HepG2 (cell line): Measurements from ENCODE around the gene NKPD1. TPM values are rescaled to one million over a fixed set of nuclear protein-coding genes. Genes with fewer than 3 reads are reported as not detected.

Experiments used
- EP300 ChIP-seq, 3 experiments: sonication (generic) in 1 of 3; formaldehyde crosslinking in 1 of 3; IDR thresholded peaks; 2 replicates each; pipeline versions ENCODE4 v1.5.1 to v1.6.1; 2011 to 2020; ENCODE audit warnings: low read depth in 2 of 3, low read length in 2 of 3, borderline replicate concordance in 1 of 3, improper control_type of control experiment in 1 of 3, mild to moderate bottlenecking in 1 of 3, missing genetic modification reagents in 1 of 3, moderate library complexity in 1 of 3
- KAT8 ChIP-seq: IDR thresholded peaks from 2 replicates; pipeline ENCODE4 v1.6.1; 2016; ENCODE audit warnings: missing genetic modification reagents, missing compliant biosample characterization
- MXI1 ChIP-seq: IDR thresholded peaks from 3 replicates; pipeline ENCODE4 v1.6.1; 2012; ENCODE audit warnings: low read depth, low read length, inconsistent platforms, borderline replicate concordance
- RARA ChIP-seq: IDR thresholded peaks from 2 replicates; pipeline ENCODE4 v1.6.1; 2016; ENCODE audit warnings: missing genetic modification reagents, missing compliant biosample characterization
- RNF2 ChIP-seq: fragments of 450-650 bp; conservative IDR thresholded peaks from 2 replicates; pipeline ENCODE4 v1.6.1; 2016; ENCODE audit warnings: low read depth
- SAP130 ChIP-seq: IDR thresholded peaks from 2 replicates; pipeline ENCODE4 v1.6.1; 2016; ENCODE audit warnings: low read depth
- SMARCC2 ChIP-seq: fragments of 450-650 bp; IDR thresholded peaks from 2 replicates; pipeline ENCODE4 v1.6.1; 2017; ENCODE audit warnings: antibody characterized with exemption, mild to moderate bottlenecking
- U2AF1 ChIP-seq: fragments of 200-400 bp; formaldehyde crosslinking; optimal IDR thresholded peaks from 2 replicates; pipeline ENCODE3; 2017; ENCODE audit warnings: mild to moderate bottlenecking, low read depth, low read length
- ZNF672 ChIP-seq: sonication (generic); formaldehyde crosslinking; IDR thresholded peaks from 2 replicates; pipeline ENCODE4 v1.8.1; 2022; ENCODE audit warnings: missing genetic modification reagents
- ZNF746 ChIP-seq: sonication (generic); formaldehyde crosslinking; IDR thresholded peaks from 2 replicates; pipeline ENCODE4 v1.8.0; 2022; ENCODE audit warnings: mild to moderate bottlenecking, missing genetic modification reagents
- ZNF768 ChIP-seq: sonication (generic); formaldehyde crosslinking; IDR thresholded peaks from 2 replicates; pipeline ENCODE4 v1.4.0; 2020; ENCODE audit warnings: missing genetic modification reagents
- ZNF775 ChIP-seq: sonication (generic); formaldehyde crosslinking; IDR thresholded peaks from 2 replicates; pipeline ENCODE4 v1.4.0; 2020; ENCODE audit warnings: missing genetic modification reagents, mild to moderate bottlenecking, moderate library complexity, borderline replicate concordance
- ZNF839 ChIP-seq: sonication (generic); formaldehyde crosslinking; IDR thresholded peaks from 2 replicates; pipeline ENCODE4 v1.4.0; 2020; ENCODE audit warnings: missing genetic modification reagents, mild to moderate bottlenecking, borderline replicate concordance
- polyA plus RNA-seq, 8 experiments: library from polyadenylated mRNA; depleted of rRNA in 3 of 8; stranded (reverse) in 7 of 8; unstranded in 1 of 8; fragments of >200 nt; fragmentation: Illumina TruSeq in 4 of 8; extraction: Trizol in 4 of 8; gene quantifications; 2 replicates each; pipeline versions ENCODE4 v1.2.1 to v1.2.3, GENCODE V29; 2011 to 2016; ENCODE audit warnings: low read depth in 4 of 8, missing spikeins in 1 of 8, mixed read lengths in 1 of 8; ENCODE audit not compliant: insufficient read depth in 1 of 8
- total RNA-seq, 5 experiments: library from RNA; depleted of rRNA; stranded (reverse); fragments of >200 nt; fragmentation: Illumina TruSeq; extraction: Trizol; gene quantifications; 2 replicates each; pipeline ENCODE4 v1.2.3, GENCODE V29; 2016; ENCODE audit warnings: low read depth in 1 of 5
- TF ChIP-seq, protein P1 (sequence below): sonication (generic); formaldehyde crosslinking; IDR thresholded peaks from 2 replicates; pipeline ENCODE4 v1.5.1; 2020; ENCODE audit warnings: mild to moderate bottlenecking, missing genetic modification reagents, borderline replicate concordance
- TF ChIP-seq, protein P2 (sequence below): sonication (generic); formaldehyde crosslinking; IDR thresholded peaks from 2 replicates; pipeline ENCODE4 v1.5.0; 2020; ENCODE audit warnings: missing genetic modification reagents
- TF ChIP-seq, protein P3 (sequence below): sonication (generic); formaldehyde crosslinking; IDR thresholded peaks from 2 replicates; pipeline ENCODE4 v1.5.1; 2020; ENCODE audit warnings: mild to moderate bottlenecking, missing genetic modification reagents, moderate library complexity
- TF ChIP-seq, protein P4 (sequence below): sonication (generic); formaldehyde crosslinking; IDR thresholded peaks from 2 replicates; pipeline ENCODE4 v1.8.0; 2022; ENCODE audit warnings: mild to moderate bottlenecking, missing genetic modification reagents, borderline replicate concordance
- TF ChIP-seq, protein P5 (sequence below): sonication (generic); formaldehyde crosslinking; conservative IDR thresholded peaks from 2 replicates; pipeline ENCODE4 v1.4.0; 2020; ENCODE audit warnings: mild to moderate bottlenecking, missing genetic modification reagents, moderate library complexity

NKPD1 gene
- total and polyA plus RNA-seq, 2 of the 13 experiments (the other 11 are each of a cell fraction or from before 2014, with no cell fraction given), result 0.03 TPM; not detected in 1

DNA sequence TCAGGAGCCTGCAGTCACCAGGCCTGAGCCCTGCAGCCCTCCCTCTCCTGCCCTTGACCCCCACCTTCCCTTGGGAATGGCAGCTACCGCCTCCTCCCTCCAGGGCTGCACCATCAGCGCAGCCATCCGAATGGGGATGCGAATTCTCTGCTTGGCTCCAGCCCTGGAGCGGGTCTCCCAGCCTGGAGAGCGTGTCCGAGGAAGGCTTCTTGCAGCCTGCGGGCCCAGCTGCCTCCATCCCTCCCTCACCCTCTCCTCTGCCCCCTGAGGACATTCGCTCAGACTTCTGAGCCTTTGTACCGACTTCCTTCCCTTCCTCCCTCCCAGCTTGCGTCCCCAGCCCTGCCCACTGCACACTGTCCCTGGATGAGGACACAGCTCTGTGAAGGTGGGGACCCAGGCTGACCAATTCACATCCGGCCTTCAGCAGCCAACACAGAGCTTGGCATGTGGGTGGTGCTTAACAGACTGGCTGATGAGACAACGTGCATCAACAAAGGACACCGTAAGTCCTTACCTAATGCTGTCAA lies 6.0 kb upstream of the NKPD1 start (continued):
- TF ChIP-seq SMARCC2, result no peak
- no peak for TF ChIP-seq ZNF839 (CRISPR knock-in tag)
- TF ChIP-seq ZNF775 (CRISPR knock-in tag), result no peak
- peak; percentile 80; the same call in 1 of the 3 replicates for TF ChIP-seq MXI1
- peak; percentile 88 for TF ChIP-seq SAP130 (CRISPR knock-in tag)
- TF ChIP-seq, protein P1, sequence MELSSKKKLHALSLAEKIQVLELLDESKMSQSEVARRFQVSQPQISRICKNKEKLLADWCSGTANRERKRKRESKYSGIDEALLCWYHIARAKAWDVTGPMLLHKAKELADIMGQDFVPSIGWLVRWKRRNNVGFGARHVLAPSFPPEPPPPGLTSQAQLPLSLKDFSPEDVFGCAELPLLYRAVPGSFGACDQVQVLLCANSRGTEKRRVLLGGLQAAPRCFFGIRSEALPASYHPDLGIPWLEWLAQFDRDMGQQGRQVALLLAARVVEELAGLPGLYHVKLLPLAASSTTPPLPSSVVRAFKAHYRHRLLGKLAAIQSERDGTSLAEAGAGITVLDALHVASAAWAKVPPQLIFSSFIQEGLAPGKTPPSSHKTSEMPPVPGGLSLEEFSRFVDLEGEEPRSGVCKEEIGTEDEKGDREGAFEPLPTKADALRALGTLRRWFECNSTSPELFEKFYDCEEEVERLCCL (CRISPR knock-in tag), result no peak
- no peak for TF ChIP-seq U2AF1
- TF ChIP-seq ZNF746 (CRISPR knock-in tag), result no peak
- TF ChIP-seq, protein P2, sequence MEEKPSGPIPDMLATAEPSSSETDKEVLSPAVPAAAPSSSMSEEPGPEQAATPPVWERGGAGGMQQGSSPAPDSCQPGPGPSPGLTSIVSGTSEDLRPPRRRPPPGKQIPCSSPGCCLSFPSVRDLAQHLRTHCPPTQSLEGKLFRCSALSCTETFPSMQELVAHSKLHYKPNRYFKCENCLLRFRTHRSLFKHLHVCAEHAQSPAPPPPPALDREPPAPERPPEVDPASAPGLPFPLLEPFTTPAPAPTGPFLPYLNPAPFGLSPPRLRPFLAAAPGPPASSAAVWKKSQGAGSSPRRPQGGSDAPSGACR, result no peak
- peak; percentile 29; the same call in 1 of the 2 replicates for TF ChIP-seq ZNF768 (CRISPR knock-in tag)
- TF ChIP-seq, protein P3, sequence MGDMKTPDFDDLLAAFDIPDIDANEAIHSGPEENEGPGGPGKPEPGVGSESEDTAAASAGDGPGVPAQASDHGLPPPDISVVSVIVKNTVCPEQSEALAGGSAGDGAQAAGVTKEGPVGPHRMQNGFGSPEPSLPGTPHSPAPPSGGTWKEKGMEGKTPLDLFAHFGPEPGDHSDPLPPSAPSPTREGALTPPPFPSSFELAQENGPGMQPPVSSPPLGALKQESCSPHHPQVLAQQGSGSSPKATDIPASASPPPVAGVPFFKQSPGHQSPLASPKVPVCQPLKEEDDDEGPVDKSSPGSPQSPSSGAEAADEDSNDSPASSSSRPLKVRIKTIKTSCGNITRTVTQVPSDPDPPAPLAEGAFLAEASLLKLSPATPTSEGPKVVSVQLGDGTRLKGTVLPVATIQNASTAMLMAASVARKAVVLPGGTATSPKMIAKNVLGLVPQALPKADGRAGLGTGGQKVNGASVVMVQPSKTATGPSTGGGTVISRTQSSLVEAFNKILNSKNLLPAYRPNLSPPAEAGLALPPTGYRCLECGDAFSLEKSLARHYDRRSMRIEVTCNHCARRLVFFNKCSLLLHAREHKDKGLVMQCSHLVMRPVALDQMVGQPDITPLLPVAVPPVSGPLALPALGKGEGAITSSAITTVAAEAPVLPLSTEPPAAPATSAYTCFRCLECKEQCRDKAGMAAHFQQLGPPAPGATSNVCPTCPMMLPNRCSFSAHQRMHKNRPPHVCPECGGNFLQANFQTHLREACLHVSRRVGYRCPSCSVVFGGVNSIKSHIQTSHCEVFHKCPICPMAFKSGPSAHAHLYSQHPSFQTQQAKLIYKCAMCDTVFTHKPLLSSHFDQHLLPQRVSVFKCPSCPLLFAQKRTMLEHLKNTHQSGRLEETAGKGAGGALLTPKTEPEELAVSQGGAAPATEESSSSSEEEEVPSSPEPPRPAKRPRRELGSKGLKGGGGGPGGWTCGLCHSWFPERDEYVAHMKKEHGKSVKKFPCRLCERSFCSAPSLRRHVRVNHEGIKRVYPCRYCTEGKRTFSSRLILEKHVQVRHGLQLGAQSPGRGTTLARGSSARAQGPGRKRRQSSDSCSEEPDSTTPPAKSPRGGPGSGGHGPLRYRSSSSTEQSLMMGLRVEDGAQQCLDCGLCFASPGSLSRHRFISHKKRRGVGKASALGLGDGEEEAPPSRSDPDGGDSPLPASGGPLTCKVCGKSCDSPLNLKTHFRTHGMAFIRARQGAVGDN, result peak; percentile 70
- TF ChIP-seq EP300 (IDR thresholded peaks at IDR 0.05; ENCODE audit: low read depth in 2 of 2, low read length in 2 of 2), result no peak
- peak; percentile 7; the same call in 1 of the 2 replicates for TF ChIP-seq EP300 (CRISPR knock-in tag; IDR thresholded peaks at IDR 0.05; ENCODE audit: borderline replicate concordance)
- TF ChIP-seq, protein P4, sequence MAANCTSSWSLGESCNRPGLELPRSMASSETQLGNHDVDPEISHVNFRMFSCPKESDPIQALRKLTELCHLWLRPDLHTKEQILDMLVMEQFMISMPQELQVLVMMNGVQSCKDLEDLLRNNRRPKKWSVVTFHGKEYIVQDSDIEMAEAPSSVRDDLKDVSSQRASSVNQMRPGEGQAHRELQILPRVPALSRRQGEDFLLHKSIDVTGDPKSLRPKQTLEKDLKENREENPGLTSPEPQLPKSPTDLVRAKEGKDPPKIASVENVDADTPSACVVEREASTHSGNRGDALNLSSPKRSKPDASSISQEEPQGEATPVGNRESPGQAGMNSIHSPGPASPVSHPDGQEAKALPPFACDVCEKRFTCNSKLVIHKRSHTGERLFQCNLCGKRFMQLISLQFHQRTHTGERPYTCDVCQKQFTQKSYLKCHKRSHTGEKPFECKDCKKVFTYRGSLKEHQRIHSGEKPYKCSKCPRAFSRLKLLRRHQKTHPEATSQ (CRISPR knock-in tag), result no peak
- TF ChIP-seq ZNF672 (CRISPR knock-in tag), result no peak
- TF ChIP-seq KAT8, result no peak
- TF ChIP-seq RARA, result peak; percentile 16; the same call in 1 of the 2 replicates
- TF ChIP-seq, protein P5, sequence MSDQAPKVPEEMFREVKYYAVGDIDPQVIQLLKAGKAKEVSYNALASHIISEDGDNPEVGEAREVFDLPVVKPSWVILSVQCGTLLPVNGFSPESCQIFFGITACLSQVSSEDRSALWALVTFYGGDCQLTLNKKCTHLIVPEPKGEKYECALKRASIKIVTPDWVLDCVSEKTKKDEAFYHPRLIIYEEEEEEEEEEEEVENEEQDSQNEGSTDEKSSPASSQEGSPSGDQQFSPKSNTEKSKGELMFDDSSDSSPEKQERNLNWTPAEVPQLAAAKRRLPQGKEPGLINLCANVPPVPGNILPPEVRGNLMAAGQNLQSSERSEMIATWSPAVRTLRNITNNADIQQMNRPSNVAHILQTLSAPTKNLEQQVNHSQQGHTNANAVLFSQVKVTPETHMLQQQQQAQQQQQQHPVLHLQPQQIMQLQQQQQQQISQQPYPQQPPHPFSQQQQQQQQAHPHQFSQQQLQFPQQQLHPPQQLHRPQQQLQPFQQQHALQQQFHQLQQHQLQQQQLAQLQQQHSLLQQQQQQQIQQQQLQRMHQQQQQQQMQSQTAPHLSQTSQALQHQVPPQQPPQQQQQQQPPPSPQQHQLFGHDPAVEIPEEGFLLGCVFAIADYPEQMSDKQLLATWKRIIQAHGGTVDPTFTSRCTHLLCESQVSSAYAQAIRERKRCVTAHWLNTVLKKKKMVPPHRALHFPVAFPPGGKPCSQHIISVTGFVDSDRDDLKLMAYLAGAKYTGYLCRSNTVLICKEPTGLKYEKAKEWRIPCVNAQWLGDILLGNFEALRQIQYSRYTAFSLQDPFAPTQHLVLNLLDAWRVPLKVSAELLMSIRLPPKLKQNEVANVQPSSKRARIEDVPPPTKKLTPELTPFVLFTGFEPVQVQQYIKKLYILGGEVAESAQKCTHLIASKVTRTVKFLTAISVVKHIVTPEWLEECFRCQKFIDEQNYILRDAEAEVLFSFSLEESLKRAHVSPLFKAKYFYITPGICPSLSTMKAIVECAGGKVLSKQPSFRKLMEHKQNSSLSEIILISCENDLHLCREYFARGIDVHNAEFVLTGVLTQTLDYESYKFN (CRISPR knock-in tag), result peak; percentile 40; the same call in 1 of the 2 replicates
- TF ChIP-seq RNF2, result no peak
